Fibroblast of lung (primary cell): ENCODE results near the gene NXNL2.

Source experiments
- EZH2 ChIP-seq: IDR thresholded peaks from 2 replicates; pipeline ENCODE4 v1.5.1; 2012; ENCODE audit warnings: low read length, control low read depth, mild to moderate bottlenecking; ENCODE audit errors: missing control alignments
- TF ChIP-seq, protein P1 (sequence below), 2 donors: IDR thresholded peaks in 1 of 2; conservative IDR thresholded peaks in 1 of 2; 1 replicate in 1 of 2; 2 replicates in 1 of 2; pipeline ENCODE4 v1.5.1; 2011 to 2012; ENCODE audit warnings: low read length in 2 of 2, control low read depth in 1 of 2, inconsistent platforms in 1 of 2, low read depth in 1 of 2, mild to moderate bottlenecking in 1 of 2

DNA sequence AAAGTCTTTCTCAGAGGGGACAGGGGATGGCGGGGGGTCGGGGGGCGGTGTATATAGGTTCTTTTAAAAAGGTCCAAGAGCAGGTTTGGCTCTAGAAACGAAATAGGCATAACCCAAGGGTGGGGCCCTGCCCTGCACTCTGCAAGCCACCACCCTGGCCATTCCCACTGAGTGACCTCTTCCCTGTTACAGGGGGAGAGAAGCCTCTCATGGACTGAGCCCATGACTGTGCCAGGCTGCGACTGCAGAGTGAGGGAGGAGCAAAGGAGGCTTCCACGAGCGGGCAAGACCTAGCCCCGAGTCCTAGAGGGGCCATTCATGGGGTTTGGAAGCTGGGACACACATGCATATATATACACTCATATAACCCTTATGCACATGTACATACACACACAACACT is 10.1 kb upstream of the NXNL2 start:
- TF ChIP-seq, protein P1, sequence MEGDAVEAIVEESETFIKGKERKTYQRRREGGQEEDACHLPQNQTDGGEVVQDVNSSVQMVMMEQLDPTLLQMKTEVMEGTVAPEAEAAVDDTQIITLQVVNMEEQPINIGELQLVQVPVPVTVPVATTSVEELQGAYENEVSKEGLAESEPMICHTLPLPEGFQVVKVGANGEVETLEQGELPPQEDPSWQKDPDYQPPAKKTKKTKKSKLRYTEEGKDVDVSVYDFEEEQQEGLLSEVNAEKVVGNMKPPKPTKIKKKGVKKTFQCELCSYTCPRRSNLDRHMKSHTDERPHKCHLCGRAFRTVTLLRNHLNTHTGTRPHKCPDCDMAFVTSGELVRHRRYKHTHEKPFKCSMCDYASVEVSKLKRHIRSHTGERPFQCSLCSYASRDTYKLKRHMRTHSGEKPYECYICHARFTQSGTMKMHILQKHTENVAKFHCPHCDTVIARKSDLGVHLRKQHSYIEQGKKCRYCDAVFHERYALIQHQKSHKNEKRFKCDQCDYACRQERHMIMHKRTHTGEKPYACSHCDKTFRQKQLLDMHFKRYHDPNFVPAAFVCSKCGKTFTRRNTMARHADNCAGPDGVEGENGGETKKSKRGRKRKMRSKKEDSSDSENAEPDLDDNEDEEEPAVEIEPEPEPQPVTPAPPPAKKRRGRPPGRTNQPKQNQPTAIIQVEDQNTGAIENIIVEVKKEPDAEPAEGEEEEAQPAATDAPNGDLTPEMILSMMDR (conservative IDR thresholded peaks at IDR 0.05 in 1 of 2, IDR thresholded peaks at IDR 0.05 in 1 of 2; ENCODE audit: low read depth in 1 of 2, low read length in 2 of 2), result no peak
- TF ChIP-seq EZH2, result no peak
